Measurements from ENCODE around the gene LCE1E.

DNA sequence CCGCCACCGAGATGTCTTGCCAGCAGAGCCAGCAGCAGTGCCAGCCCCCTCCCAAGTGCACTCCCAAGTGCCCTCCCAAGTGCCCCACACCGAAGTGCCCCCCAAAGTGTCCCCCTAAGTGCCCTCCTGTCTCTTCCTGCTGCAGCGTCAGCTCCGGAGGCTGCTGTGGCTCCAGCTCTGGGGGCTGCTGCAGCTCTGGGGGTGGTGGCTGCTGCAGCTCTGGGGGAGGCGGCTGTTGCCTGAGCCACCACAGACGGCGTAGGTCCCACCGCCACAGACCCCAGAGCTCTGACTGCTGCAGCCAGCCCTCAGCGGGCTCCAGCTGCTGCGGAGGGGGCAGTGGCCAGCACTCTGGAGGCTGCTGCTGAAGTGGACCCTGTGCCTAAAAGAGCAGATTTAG, 9.7 kb upstream of the LCE1E start:
- TF ChIP-seq, protein P1, sequence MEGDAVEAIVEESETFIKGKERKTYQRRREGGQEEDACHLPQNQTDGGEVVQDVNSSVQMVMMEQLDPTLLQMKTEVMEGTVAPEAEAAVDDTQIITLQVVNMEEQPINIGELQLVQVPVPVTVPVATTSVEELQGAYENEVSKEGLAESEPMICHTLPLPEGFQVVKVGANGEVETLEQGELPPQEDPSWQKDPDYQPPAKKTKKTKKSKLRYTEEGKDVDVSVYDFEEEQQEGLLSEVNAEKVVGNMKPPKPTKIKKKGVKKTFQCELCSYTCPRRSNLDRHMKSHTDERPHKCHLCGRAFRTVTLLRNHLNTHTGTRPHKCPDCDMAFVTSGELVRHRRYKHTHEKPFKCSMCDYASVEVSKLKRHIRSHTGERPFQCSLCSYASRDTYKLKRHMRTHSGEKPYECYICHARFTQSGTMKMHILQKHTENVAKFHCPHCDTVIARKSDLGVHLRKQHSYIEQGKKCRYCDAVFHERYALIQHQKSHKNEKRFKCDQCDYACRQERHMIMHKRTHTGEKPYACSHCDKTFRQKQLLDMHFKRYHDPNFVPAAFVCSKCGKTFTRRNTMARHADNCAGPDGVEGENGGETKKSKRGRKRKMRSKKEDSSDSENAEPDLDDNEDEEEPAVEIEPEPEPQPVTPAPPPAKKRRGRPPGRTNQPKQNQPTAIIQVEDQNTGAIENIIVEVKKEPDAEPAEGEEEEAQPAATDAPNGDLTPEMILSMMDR (IDR thresholded peaks at IDR 0.05; ENCODE audit: insufficient read depth, low read depth, low read length), result no peak
- TF ChIP-seq EZH2 (IDR thresholded peaks at IDR 0.05; ENCODE audit: insufficient read depth, low read length), result no peak
